HG03354 (cell line): ENCODE results near the gene MZF1.

Source experiments
- ATAC-seq: cut with Tn5 transposase; IDR thresholded peaks from one replicate; pipeline ENCODE4 v1.9.1; 2021; ENCODE audit warnings: mild to moderate bottlenecking; ENCODE audit not compliant: unreplicated experiment, poor library complexity, severe bottlenecking

Gene MZF1

GRCh38 chr19:58516964-58517833 is 55.9 kb downstream of the MZF1 start:
- no peak for ATAC-seq

GRCh38 chr19:58516246-58516836 is 56.8 kb downstream of the MZF1 start:
- no peak for ATAC-seq

- no peak for ATAC-seq
These were observed 57.9 kb downstream of the MZF1 start for GRCh38 chr19:58515259-58515658.

- ATAC-seq, result no peak
These were observed 58.5 kb downstream of the MZF1 start for GRCh38 chr19:58514564-58515022.

GRCh38 chr19:58513694-58514563 is 59.2 kb downstream of the MZF1 start:
- peak; percentile 79 for ATAC-seq

GRCh38 chr19:58513213-58513693 is 59.9 kb downstream of the MZF1 start:
- ATAC-seq, result no peak
